ENCODE data around the gene LBP. TPM values are rescaled to one million over a fixed set of nuclear protein-coding genes. Genes with fewer than 3 reads are reported as not detected.

The LBP gene
- total and polyA plus RNA-seq, 2 experiments from 2014 or later: 0.10 to 0.19 TPM

GRCh38 chr20:38344107-38344701, 2.1 kb upstream of the LBP start:
- no peak overlapping the region for H3K4me3 Mint-ChIP-seq
- no peak overlapping the region for H3K4me3 ChIP-seq
- H3K4me1 Mint-ChIP-seq: peaks cover 43% of the 10 kb centered on the region
- peaks cover 44% of the 10 kb centered on the region for H3K4me1 ChIP-seq (ENCODE audit: insufficient read depth)
- H3K9me3 Mint-ChIP-seq: no peaks in the 10 kb centered on the region
- peaks cover 6% of the 10 kb centered on the region for H3K27me3 Mint-ChIP-seq (ENCODE audit: insufficient read depth, low read depth, poor library complexity)
- H2AFZ ChIP-seq: no peak overlapping the region
- no peak overlapping the region for H3K4me2 ChIP-seq
- no peaks in the 10 kb centered on the region for H3K9me2 ChIP-seq (ENCODE audit: insufficient read depth)
- H3K36me3 Mint-ChIP-seq (ENCODE audit: low read depth): no peaks in the 10 kb centered on the region
- no peak overlapping the region for H3K27ac ChIP-seq (ENCODE audit: low read depth)
- no peak for TF ChIP-seq JUNB (IDR thresholded peaks at IDR 0.05; ENCODE audit: unreplicated experiment)
- no peak for TF ChIP-seq CREB1 (CRISPR knock-in tag; IDR thresholded peaks at IDR 0.05; ENCODE audit: low read depth)
- TF ChIP-seq ZNF114 (CRISPR knock-in tag; IDR thresholded peaks at IDR 0.05): no peak
- no peak for TF ChIP-seq NANOG (IDR thresholded peaks at IDR 0.05; ENCODE audit: borderline replicate concordance)
- TF ChIP-seq EZH2phosphoT487 (IDR thresholded peaks at IDR 0.05; ENCODE audit: unreplicated experiment): no peak
- no peak for TF ChIP-seq ZNF331 (CRISPR knock-in tag; IDR thresholded peaks at IDR 0.05; ENCODE audit: low read depth)
- TF ChIP-seq, protein P1, sequence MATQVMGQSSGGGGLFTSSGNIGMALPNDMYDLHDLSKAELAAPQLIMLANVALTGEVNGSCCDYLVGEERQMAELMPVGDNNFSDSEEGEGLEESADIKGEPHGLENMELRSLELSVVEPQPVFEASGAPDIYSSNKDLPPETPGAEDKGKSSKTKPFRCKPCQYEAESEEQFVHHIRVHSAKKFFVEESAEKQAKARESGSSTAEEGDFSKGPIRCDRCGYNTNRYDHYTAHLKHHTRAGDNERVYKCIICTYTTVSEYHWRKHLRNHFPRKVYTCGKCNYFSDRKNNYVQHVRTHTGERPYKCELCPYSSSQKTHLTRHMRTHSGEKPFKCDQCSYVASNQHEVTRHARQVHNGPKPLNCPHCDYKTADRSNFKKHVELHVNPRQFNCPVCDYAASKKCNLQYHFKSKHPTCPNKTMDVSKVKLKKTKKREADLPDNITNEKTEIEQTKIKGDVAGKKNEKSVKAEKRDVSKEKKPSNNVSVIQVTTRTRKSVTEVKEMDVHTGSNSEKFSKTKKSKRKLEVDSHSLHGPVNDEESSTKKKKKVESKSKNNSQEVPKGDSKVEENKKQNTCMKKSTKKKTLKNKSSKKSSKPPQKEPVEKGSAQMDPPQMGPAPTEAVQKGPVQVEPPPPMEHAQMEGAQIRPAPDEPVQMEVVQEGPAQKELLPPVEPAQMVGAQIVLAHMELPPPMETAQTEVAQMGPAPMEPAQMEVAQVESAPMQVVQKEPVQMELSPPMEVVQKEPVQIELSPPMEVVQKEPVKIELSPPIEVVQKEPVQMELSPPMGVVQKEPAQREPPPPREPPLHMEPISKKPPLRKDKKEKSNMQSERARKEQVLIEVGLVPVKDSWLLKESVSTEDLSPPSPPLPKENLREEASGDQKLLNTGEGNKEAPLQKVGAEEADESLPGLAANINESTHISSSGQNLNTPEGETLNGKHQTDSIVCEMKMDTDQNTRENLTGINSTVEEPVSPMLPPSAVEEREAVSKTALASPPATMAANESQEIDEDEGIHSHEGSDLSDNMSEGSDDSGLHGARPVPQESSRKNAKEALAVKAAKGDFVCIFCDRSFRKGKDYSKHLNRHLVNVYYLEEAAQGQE (IDR thresholded peaks at IDR 0.05; ENCODE audit: unreplicated experiment): no peak
- TF ChIP-seq CTCF (conservative IDR thresholded peaks at IDR 0.05; ENCODE audit: low read depth in 2 of 2): no peak
- TF ChIP-seq, protein P2, sequence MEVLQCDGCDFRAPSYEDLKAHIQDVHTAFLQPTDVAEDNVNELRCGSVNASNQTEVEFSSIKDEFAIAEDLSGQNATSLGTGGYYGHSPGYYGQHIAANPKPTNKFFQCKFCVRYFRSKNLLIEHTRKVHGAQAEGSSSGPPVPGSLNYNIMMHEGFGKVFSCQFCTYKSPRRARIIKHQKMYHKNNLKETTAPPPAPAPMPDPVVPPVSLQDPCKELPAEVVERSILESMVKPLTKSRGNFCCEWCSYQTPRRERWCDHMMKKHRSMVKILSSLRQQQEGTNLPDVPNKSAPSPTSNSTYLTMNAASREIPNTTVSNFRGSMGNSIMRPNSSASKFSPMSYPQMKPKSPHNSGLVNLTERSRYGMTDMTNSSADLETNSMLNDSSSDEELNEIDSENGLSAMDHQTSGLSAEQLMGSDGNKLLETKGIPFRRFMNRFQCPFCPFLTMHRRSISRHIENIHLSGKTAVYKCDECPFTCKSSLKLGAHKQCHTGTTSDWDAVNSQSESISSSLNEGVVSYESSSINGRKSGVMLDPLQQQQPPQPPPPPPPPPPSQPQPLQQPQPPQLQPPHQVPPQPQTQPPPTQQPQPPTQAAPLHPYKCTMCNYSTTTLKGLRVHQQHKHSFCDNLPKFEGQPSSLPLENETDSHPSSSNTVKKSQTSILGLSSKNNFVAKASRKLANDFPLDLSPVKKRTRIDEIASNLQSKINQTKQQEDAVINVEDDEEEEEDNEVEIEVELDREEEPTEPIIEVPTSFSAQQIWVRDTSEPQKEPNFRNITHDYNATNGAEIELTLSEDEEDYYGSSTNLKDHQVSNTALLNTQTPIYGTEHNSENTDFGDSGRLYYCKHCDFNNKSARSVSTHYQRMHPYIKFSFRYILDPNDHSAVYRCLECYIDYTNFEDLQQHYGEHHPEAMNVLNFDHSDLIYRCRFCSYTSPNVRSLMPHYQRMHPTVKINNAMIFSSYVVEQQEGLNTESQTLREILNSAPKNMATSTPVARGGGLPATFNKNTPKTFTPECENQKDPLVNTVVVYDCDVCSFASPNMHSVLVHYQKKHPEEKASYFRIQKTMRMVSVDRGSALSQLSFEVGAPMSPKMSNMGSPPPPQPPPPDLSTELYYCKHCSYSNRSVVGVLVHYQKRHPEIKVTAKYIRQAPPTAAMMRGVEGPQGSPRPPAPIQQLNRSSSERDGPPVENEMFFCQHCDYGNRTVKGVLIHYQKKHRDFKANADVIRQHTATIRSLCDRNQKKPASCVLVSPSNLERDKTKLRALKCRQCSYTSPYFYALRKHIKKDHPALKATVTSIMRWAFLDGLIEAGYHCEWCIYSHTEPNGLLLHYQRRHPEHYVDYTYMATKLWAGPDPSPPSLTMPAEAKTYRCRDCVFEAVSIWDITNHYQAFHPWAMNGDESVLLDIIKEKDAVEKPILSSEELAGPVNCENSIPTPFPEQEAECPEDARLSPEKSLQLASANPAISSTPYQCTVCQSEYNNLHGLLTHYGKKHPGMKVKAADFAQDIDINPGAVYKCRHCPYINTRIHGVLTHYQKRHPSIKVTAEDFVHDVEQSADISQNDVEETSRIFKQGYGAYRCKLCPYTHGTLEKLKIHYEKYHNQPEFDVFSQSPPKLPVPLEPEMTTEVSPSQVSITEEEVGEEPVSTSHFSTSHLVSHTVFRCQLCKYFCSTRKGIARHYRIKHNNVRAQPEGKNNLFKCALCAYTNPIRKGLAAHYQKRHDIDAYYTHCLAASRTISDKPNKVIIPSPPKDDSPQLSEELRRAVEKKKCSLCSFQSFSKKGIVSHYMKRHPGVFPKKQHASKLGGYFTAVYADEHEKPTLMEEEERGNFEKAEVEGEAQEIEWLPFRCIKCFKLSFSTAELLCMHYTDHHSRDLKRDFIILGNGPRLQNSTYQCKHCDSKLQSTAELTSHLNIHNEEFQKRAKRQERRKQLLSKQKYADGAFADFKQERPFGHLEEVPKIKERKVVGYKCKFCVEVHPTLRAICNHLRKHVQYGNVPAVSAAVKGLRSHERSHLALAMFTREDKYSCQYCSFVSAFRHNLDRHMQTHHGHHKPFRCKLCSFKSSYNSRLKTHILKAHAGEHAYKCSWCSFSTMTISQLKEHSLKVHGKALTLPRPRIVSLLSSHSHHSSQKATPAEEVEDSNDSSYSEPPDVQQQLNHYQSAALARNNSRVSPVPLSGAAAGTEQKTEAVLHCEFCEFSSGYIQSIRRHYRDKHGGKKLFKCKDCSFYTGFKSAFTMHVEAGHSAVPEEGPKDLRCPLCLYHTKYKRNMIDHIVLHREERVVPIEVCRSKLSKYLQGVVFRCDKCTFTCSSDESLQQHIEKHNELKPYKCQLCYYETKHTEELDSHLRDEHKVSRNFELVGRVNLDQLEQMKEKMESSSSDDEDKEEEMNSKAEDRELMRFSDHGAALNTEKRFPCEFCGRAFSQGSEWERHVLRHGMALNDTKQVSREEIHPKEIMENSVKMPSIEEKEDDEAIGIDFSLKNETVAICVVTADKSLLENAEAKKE (CRISPR knock-in tag; IDR thresholded peaks at IDR 0.05): no peak
- TF ChIP-seq STAT1 (IDR thresholded peaks at IDR 0.05; ENCODE audit: unreplicated experiment): no peak
- TF ChIP-seq POLR2AphosphoS5 (IDR thresholded peaks at IDR 0.05; ENCODE audit: low read depth): no peak
- TF ChIP-seq, protein P3, sequence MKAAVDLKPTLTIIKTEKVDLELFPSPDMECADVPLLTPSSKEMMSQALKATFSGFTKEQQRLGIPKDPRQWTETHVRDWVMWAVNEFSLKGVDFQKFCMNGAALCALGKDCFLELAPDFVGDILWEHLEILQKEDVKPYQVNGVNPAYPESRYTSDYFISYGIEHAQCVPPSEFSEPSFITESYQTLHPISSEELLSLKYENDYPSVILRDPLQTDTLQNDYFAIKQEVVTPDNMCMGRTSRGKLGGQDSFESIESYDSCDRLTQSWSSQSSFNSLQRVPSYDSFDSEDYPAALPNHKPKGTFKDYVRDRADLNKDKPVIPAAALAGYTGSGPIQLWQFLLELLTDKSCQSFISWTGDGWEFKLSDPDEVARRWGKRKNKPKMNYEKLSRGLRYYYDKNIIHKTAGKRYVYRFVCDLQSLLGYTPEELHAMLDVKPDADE (IDR thresholded peaks at IDR 0.05): no peak
- no peak for TF ChIP-seq EZH2 (IDR thresholded peaks at IDR 0.05; ENCODE audit: low read depth, unreplicated experiment)
- no peak overlapping the region; the same call in 1 of the 2 replicates for H3K27ac Mint-ChIP-seq
- H4K20me1 ChIP-seq (replicated peaks; ENCODE audit: insufficient read depth): no peaks in the 10 kb centered on the region
- H3K79me2 ChIP-seq (replicated peaks; ENCODE audit: insufficient read depth): no peaks in the 10 kb centered on the region
- ATAC-seq (no peak), DNase-seq (ENCODE audit: low spot score) (no peak)
- H3K36me3 ChIP-seq (ENCODE audit: insufficient read depth): no peaks in the 10 kb centered on the region
- H3F3A ChIP-seq (replicated peaks; ENCODE audit: low read depth): peaks cover 17% of the 10 kb centered on the region
- H3K27me3 ChIP-seq (ENCODE audit: insufficient read depth): no peaks in the 10 kb centered on the region

Data from GM23338 (cell line).